ENCODE measurements around the gene MAGI2. TPM values are rescaled to one million over a fixed set of nuclear protein-coding genes. Genes with fewer than 3 reads are reported as not detected.

MAGI2 gene
- total RNA-seq, 4 donors from 2014 or later, result 0.98 to 4.8 (median 2.5) TPM

DNA sequence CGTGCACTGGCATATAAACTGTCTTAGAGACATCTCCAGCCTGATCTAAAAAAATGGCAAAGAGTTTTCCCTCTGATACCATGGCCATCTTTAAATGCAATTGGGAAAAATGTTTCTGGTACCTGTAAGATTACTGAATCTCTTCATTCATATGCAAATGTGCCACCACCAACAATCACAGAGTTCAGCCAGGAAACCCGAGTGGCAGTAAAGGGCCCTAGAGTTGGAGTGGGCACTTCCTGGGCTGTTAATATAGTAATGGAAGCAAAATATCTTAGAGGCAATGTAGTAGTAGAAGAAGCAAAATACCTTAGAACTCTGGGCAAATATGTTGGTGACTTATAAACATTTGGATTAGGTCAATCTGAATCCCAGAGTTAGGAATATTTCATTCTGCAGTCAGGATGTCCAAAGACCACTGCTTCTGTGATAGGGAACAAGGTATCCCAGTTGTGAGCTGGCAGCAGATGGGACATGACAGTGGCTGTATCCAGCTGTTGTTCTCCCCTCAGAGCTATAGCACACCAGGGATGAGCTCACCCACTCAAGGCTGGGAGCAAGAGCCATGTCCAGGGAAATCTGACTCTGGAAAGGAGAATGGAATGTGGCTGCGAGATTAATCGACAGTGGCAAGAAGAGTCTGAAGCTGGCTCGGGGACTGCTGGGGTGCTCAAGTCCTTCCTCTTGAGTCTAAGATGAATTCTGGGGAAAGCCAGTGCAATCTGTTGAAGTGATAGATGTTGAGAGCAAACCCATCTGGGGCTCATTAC lies 1322.8 kb downstream of the MAGI2 start:
- no peaks in the 10 kb centered on the region for H3K4me1 ChIP-seq
- no peak overlapping the region for H3K4me3 ChIP-seq
- DNase-seq (ENCODE audit: low spot score in 2 of 2), result no peak
- H3K9me3 ChIP-seq, result no peaks in the 10 kb centered on the region
- H3K27ac ChIP-seq, result no peak overlapping the region
- 85% methylated on average over 5 of the region's 5 CpGs for WGBS
- H3K27me3 ChIP-seq, result no peaks in the 10 kb centered on the region
- H3K36me3 ChIP-seq, result no peaks in the 10 kb centered on the region
- TF ChIP-seq POLR2AphosphoS5 (IDR thresholded peaks at IDR 0.05) (no peak), EP300 (IDR thresholded peaks at IDR 0.05) (no peak), POLR2A (IDR thresholded peaks at IDR 0.05) (no peak)
- TF ChIP-seq, protein P1, sequence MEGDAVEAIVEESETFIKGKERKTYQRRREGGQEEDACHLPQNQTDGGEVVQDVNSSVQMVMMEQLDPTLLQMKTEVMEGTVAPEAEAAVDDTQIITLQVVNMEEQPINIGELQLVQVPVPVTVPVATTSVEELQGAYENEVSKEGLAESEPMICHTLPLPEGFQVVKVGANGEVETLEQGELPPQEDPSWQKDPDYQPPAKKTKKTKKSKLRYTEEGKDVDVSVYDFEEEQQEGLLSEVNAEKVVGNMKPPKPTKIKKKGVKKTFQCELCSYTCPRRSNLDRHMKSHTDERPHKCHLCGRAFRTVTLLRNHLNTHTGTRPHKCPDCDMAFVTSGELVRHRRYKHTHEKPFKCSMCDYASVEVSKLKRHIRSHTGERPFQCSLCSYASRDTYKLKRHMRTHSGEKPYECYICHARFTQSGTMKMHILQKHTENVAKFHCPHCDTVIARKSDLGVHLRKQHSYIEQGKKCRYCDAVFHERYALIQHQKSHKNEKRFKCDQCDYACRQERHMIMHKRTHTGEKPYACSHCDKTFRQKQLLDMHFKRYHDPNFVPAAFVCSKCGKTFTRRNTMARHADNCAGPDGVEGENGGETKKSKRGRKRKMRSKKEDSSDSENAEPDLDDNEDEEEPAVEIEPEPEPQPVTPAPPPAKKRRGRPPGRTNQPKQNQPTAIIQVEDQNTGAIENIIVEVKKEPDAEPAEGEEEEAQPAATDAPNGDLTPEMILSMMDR (IDR thresholded peaks at IDR 0.05), result no peak

DNA sequence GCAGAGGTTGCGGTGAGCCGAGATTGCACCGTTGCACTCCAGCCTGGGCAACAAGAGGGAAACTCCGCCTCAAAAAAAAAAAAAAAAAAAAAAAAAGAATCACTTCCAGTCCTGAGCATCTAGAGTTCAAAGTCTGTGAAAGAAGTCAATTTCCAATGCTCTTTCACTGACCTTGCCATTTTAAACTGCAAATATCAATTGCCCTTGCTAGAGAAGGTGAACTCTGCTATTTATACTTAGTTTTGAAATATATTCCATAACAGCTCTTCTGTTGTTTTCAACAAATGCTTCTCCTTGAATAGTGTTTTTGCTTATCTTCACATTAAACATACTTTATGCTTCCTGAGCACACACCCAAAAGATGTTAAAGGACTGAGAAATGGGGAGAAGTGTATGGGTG lies 1323.6 kb downstream of the MAGI2 start:
- WGBS, result 93% methylated on average over 4 of the region's 4 CpGs
- Histone ChIP-seq H3K4me1 (no peaks in the 10 kb centered on the region), H3K9me3 (no peaks in the 10 kb centered on the region), H3K27me3 (no peaks in the 10 kb centered on the region), H3K4me3 (no peak overlapping the region), H3K36me3 (no peaks in the 10 kb centered on the region), H3K27ac (no peak overlapping the region)
- no peak for TF ChIP-seq POLR2AphosphoS5 (IDR thresholded peaks at IDR 0.05)
- TF ChIP-seq, protein P1 (IDR thresholded peaks at IDR 0.05), result no peak
- TF ChIP-seq POLR2A (IDR thresholded peaks at IDR 0.05), result no peak
- TF ChIP-seq EP300 (IDR thresholded peaks at IDR 0.05), result no peak
- no peak for DNase-seq (ENCODE audit: low spot score in 2 of 2)

DNA sequence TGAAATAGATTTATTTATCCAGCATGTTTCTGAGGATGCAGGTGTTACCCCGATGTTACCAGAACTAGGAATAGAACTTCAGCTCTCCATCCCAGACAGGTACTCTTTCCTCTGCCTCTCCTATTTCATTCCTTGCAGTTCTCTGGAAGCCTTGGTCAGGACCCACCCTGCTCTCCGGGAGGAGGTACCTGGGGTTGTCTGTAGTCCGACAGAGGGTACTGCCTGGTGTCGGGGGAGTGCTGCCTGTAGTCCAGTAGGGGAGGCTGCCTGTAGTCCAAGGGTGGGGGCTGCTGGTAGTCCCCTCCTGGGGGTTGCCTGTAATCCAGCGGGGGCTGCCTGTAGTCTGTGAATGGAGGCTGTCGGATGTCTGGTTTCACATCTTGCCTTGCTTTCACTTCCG lies 1326.5 kb downstream of the MAGI2 start:
- no peaks in the 10 kb centered on the region for H3K36me3 ChIP-seq
- H3K4me1 ChIP-seq, result no peaks in the 10 kb centered on the region
- H3K4me3 ChIP-seq, result no peak overlapping the region
- H3K27ac ChIP-seq, result no peak overlapping the region
- no peaks in the 10 kb centered on the region for H3K27me3 ChIP-seq
- no peak for TF ChIP-seq POLR2A (IDR thresholded peaks at IDR 0.05)
- no peak for TF ChIP-seq EP300 (IDR thresholded peaks at IDR 0.05)
- TF ChIP-seq, protein P1 (IDR thresholded peaks at IDR 0.05), result no peak
- TF ChIP-seq POLR2AphosphoS5 (IDR thresholded peaks at IDR 0.05), result no peak
- no peak for DNase-seq (ENCODE audit: low spot score in 2 of 2)
- H3K9me3 ChIP-seq, result no peaks in the 10 kb centered on the region
- 88% methylated on average over 7 of the region's 7 CpGs for WGBS

DNA sequence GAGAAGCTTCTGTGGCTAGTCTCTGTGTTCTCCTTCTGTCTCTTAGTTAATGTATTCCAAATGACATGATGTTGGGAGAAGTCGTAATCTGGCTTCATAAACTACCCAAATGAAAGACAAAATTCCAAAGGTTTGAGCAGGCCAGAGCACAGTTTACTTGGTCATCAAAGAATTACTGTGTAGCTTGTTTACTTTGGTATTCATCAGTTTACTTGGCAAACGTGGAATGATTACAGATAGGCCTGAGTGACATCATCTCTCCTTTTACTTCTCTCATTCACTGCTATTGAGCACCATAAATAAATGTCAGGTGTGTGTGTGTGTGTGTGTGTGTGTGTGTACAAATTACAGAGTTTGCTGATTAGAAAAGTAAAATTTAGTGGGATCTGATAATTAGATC lies 1327.6 kb downstream of the MAGI2 start:
- Histone ChIP-seq H3K27me3 (no peaks in the 10 kb centered on the region), H3K36me3 (no peaks in the 10 kb centered on the region), H3K9me3 (no peaks in the 10 kb centered on the region), H3K4me3 (no peak overlapping the region), H3K27ac (no peak overlapping the region), H3K4me1 (no peaks in the 10 kb centered on the region)
- TF ChIP-seq POLR2A (IDR thresholded peaks at IDR 0.05) (no peak), POLR2AphosphoS5 (IDR thresholded peaks at IDR 0.05) (no peak), EP300 (IDR thresholded peaks at IDR 0.05) (no peak)
- TF ChIP-seq, protein P1 (IDR thresholded peaks at IDR 0.05), result no peak
- 52% methylated on average over 2 of the region's 2 CpGs for WGBS
- no peak for DNase-seq (ENCODE audit: low spot score in 2 of 2)

DNA sequence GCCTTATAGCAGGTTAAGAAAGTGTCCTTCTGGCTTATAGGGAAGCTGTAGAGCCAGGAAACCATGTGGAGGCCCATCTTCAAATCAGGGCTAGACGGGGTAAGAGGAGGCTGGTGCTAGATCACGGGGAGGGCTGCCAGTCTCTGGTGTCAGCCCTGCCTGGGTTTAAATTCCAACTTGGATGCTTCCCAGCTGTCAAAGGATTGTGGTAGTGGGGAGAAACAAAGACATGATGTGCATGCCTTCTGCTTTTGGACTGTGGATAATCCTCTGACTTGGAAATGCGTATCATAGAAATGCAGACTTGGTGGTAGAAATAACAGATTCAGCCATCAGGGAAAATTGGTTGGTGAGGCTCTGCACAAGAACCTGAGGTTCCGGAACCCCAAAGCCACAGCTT lies 1329.3 kb downstream of the MAGI2 start:
- Histone ChIP-seq H3K27me3 (no peaks in the 10 kb centered on the region), H3K27ac (no peak overlapping the region), H3K4me3 (no peak overlapping the region), H3K4me1 (no peaks in the 10 kb centered on the region), H3K36me3 (no peaks in the 10 kb centered on the region), H3K9me3 (no peaks in the 10 kb centered on the region)
- DNase-seq (ENCODE audit: low spot score in 2 of 2), result no peak
- WGBS, result 91% methylated on average over 4 of the region's 4 CpGs
- TF ChIP-seq EP300 (IDR thresholded peaks at IDR 0.05) (no peak), POLR2AphosphoS5 (IDR thresholded peaks at IDR 0.05) (no peak), POLR2A (IDR thresholded peaks at IDR 0.05) (no peak)
- TF ChIP-seq, protein P1 (IDR thresholded peaks at IDR 0.05), result no peak

Measured in suprapubic skin (tissue), 4 donors.